Stimulated activated CD8-positive, alpha-beta memory T cell treated with anti-CD3 and anti-CD28 coated beads, Interleukin-7, amount 100 ng/mL, for 4 hours (primary cell): ENCODE measurements around the gene CAPN13.

Source experiments
- DNase-seq, 2 donors: peaks; one replicate each; pipeline ENCODE4 v3.0.0-alpha.2; 2020; ENCODE audit warnings: low read depth in 2 of 2

CAPN13 gene

GRCh38 chr2:30764021-30764800 is 43.0 kb downstream of the CAPN13 start:
- DNase-seq = no peak

GRCh38 chr2:30763151-30763660 is 44.0 kb downstream of the CAPN13 start:
- DNase-seq = no peak

- no peak for DNase-seq
Observed at GRCh38 chr2:30761226-30761625, 46.0 kb downstream of the CAPN13 start.

- no peak for DNase-seq
Observed at GRCh38 chr2:30759481-30759880, 47.8 kb downstream of the CAPN13 start.

- no peak for DNase-seq
Observed at GRCh38 chr2:30758191-30758651, 49.0 kb downstream of the CAPN13 start.

GRCh38 chr2:30757749-30758148 is 49.5 kb downstream of the CAPN13 start:
- no peak for DNase-seq

- no peak for DNase-seq
Observed at GRCh38 chr2:30756971-30757370, 50.3 kb downstream of the CAPN13 start.

- no peak for DNase-seq
Observed at GRCh38 chr2:30756051-30756719, 51.1 kb downstream of the CAPN13 start.

GRCh38 chr2:30753630-30754029 is 53.6 kb downstream of the CAPN13 start:
- DNase-seq = no peak

GRCh38 chr2:30752811-30753210 is 54.4 kb downstream of the CAPN13 start:
- no peak for DNase-seq

- no peak for DNase-seq
Observed at GRCh38 chr2:30747206-30747605, 60.0 kb downstream of the CAPN13 start.

- no peak for DNase-seq
Observed at GRCh38 chr2:30744823-30745222, 62.4 kb downstream of the CAPN13 start.

GRCh38 chr2:30741576-30741975 is 65.7 kb downstream of the CAPN13 start:
- no peak for DNase-seq

- DNase-seq = no peak
Observed at GRCh38 chr2:30738141-30738911, 68.9 kb downstream of the CAPN13 start.

GRCh38 chr2:30737326-30737610 is 70.0 kb downstream of the CAPN13 start:
- no peak for DNase-seq

GRCh38 chr2:30736461-30737325 is 70.6 kb downstream of the CAPN13 start:
- DNase-seq = no peak

GRCh38 chr2:30733876-30734520 is 73.2 kb downstream of the CAPN13 start:
- no peak for DNase-seq

GRCh38 chr2:30732876-30733275 is 74.4 kb downstream of the CAPN13 start:
- DNase-seq = no peak

- DNase-seq = no peak
Observed at GRCh38 chr2:30732376-30732775, 74.9 kb downstream of the CAPN13 start.

- no peak for DNase-seq
Observed at GRCh38 chr2:30731706-30732105, 75.5 kb downstream of the CAPN13 start.
